NCI-H2227 treated with DMSO at 0.1 percent for 48 hours (cell line): ENCODE results near the gene GID4.
A peak's percentile ranks its signal among the peaks of the same experiment; 100 is the strongest.

ENCODE experiments used
- DNase-seq: peaks from one replicate; lab custom pipeline; 2025; lab: John Stamatoyannopoulos, UW

The GID4 gene

DNA sequence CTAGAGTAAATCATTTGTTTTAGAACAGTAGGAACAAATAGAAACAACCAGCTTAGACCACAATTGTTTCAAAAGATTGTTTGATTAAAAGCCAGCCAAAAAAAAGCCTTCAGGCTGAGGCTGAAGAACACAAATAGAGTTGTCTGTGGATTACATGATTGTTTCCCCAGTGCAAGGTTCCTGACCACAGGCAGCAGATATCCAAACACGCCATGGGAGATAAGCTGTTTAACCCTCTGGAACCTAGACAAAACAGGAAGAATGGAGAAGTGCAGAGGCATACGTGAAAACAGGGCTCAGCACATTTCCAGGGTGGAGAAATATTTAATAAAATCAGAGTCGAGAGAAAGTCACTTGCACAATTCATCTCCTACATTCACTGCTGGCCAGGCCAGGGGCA lies 21.2 kb upstream of the GID4 start:
- DNase-seq = no peak

GRCh38 chr17:18018411-18018921 lies 20.7 kb upstream of the GID4 start:
- no peak for DNase-seq

GRCh38 chr17:18019838-18020154 lies 19.4 kb upstream of the GID4 start:
- no peak for DNase-seq

- DNase-seq = no peak
Observed at GRCh38 chr17:18020971-18021370, 18.2 kb upstream of the GID4 start.

- no peak for DNase-seq
Observed at GRCh38 chr17:18021372-18021771, 17.8 kb upstream of the GID4 start.

- no peak for DNase-seq
Observed at GRCh38 chr17:18025241-18025944, 13.8 kb upstream of the GID4 start.

GRCh38 chr17:18025945-18026776 lies 13.0 kb upstream of the GID4 start:
- DNase-seq = no peak

GRCh38 chr17:18027280-18027679 lies 11.9 kb upstream of the GID4 start:
- no peak for DNase-seq

DNA sequence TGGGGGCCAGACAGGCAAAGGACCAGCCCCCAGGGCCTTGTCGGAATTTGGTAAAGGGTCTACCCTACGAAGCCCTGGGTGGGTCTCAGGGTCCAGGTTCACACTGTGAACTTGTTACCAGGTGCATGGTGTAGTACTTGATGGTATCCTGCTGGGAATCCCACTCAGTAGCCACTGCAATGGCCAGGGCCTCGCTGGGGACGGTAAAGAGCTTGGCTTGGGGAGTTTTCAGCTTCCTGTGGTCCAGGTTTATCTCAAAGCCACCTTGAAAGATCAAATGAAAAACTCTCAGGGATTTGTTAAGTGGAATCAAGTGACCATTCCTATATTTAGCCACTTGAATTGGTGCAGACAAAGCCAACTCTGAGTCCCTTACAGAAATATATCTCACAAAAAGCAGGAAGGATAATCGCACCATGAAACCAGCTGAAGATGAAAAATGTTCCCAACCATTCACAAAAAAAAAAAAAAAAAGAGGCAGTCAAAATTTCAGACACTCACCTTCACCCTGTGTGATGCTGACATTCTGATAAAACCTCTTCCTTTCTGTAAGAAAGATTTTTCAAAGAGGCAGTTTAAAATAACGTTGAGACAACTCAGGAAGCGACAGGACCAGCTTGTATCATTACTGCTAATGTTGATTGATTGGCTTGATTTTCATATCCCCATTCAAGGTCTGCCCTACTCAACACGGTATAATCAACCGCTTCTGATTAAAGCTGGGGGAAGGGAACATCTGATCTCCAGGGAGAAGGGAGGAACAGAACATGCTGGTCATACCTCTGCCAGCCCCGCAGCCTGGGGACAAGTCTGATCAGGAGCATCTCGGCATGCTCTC lies 10.9 kb upstream of the GID4 start:
- no peak for DNase-seq

GRCh38 chr17:18028952-18029540 lies 10.2 kb upstream of the GID4 start:
- no peak for DNase-seq

DNA sequence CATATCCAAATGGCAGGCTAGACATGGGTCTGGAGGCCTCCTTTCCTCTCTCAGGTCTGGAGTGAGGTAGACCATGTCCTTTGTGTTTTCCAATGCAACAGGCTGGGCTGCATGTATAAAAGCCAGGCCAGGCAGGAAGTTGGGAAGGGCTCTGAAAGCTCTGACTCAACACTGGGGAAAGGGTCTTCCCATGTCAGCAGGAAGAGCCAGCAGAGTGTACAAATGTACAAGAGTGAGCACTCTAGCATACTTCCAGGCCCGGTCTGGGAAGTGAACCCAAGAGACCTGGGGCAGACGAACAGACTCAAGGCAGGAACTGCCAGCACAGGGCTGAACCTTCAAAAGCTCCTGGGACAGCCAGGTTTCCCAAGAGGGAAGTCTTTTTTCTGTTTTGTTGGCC lies 7.3 kb upstream of the GID4 start:
- DNase-seq = no peak

DNA sequence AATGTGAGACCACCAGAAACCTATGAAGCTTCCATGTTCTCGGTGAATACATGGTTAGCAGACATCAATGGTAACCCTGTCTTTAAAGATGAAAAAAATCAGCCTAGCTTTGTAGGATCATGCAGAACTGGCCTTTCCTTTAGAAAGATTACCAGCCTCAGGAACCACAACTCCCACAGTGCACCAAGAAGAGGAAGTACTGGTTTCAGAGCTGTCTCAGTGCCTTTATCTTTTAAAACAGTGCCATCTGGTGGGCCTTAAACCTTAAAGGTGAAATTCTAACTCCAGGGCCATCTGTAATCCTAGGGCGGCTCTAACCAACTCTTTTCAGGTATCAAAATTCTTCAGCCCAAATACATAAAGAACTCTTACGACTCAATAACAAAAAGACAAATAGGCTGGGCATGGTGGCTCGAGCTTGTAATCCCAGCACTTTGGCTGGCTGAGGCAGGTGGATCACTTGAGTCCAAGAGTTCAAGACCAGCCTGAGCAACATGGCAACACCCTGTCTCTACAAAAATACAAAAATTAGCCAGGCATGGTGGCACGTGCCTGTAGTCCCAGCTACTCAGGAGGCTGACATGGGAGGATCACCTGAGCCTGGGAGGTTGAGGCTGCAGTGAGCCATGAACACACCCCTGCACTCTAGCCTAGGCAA lies 5.6 kb upstream of the GID4 start:
- DNase-seq = peak; percentile 75

DNA sequence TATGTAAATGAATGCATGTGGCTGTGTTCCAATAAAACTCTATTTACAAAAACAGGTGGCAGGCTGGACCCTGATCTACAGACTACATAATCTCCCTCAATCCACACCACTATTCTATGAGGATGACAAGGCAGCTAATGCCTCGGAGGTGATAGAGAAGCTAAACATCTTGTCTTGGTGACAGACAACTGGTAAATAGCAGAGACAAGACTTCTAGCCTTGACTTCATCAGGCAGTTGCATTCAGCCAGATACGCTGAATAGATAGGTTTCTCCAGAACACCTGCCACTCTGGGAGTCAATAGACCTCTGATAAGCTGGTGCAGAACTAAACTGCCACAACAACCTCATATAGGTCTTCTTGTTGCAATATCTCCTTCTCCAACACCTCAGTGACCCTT lies 3.5 kb upstream of the GID4 start:
- DNase-seq = no peak

DNA sequence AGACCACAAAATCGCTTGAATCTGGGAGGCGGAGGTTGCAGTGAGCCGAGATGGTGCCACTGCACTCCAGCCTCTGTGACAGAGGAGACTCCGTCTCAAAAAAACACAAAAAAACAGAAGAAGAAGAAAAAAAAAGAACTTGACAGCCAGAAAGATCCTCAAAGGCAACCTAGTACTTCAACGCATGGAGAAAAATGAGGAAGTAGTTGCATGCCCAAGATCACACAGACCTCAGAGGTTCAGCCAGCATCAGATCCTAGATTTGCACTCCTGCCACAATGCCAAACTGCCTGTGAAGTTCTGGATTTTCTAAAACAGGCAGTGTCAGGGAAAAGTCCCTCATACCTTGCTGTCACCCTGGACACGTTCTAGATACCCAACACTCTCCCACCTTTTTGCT lies 1.7 kb upstream of the GID4 start:
- DNase-seq = no peak

DNA sequence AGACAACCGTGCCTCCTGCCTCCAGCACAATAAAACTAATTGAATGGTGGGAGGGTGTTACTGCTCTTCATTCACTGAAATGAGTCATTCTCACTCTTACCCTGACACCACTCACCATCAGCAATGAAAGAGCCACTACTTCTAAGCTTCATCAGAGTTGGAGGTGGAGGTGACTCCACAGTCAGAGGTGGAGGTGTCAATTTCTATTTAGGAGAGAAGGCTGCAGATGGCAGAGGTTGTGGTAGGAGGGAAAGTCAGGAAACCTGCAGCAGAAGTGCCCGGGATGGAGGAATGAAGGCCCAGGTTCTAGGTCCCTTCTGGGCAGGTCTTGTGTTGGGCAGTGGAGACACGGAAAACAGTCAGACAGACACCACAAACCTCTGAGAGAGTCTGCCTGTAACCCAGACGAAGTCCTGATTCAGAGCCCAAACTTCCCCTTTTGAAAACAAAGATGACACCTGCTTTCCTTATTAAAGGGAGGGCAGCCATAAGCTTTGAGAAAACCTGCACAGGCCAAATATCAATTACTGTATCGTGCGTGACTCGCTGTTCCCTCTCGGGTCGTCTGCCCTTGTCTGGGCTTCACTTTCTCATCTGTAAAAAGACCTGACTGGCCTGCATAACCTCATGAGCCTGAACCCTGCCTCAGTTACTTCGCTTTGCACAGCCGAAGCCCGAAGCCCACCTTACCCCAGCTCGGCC lies 908 bp upstream of the GID4 start:
- no peak for DNase-seq

DNA sequence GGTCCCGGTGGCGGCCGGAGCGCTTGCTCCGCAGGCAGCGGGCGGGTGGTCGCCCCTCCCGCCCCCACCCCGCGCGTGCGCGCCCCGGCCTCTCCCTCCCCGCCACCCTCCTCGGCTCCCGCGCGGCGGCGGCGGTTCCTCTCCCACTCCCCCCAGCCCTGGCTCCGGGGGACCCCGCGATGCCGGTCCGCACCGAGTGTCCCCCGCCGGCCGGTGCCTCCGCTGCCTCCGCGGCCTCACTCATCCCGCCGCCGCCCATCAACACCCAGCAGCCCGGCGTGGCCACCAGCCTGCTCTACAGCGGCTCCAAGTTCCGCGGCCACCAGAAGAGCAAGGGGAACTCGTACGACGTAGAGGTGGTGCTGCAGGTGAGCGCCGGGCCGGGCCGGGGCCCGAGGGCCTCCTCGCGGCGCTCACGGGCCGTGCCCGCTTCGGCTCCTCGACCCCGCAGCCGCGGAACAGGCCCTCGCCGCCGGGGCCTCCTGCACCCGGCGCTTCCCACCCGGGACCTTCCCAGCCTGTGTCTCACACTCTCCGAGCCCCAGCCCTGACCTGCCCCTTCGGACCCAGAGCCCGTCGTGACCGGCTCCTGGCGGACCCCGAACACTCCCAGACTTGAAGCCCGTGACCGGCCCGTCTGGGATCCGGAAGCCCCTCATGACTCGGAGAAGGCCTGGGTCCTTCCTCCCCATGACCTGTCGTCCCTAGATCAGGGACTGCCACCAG lies 490 bp downstream of the GID4 start:
- no peak for DNase-seq

- no peak for DNase-seq
Observed at GRCh38 chr17:18040261-18040858, 1.2 kb downstream of the GID4 start.

DNA sequence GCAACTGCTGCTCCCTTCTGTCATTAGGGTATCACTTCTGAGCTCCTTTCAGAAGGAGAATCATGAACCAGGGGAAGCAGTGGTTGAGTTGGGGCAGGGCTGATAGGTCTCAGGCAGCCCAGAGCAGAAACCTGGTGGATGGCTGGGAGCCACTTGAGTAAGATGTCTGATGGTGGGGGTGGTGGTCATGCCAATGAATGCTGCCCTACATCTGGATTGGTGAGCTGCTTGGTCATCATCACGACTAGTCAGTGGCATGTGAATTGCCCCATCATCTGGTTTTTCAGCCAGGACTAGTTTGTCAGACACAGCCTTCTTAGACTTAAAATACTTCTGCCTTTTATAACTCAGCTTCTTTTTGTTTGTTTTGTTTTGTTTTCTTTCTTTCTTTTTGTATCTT lies 2.6 kb downstream of the GID4 start:
- DNase-seq = no peak

DNA sequence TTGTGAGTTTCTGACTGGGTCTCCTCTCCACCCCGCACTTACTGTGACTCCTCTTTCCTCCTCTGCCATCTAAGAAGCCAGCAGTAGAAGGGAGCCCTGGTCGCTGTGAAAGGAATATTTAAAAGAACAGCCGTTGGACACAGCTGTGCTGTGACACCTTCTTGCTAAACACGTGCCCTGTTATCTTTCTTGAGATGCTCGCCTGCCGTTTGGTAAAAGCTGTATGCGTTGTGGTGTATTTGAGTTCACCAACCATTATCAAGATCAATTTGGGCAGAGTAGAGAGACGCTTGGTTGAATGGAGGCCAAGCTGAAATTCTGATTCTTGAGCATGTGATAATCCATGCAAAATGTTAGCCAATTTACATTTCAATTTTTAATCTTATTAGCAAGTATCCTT lies 3.8 kb downstream of the GID4 start:
- no peak for DNase-seq

- no peak for DNase-seq
Observed at GRCh38 chr17:18043491-18043890, 4.3 kb downstream of the GID4 start.
